SK-N-DZ (cell line): ENCODE measurements around the gene PPL.
"Not testable (repeated sequence)": the region's sequence is repeated elsewhere in the genome, so short reads cannot be mapped to it uniquely, and the experiment has no call there.

Experiments
- DNase-seq: peaks from one replicate; pipeline ENCODE4 v3.0.0-alpha.2; 2015; ENCODE audit warnings: low spot score

The PPL gene

GRCh38 chr16:4935241-4935855 is 1.6 kb downstream of the PPL start:
- no peak for DNase-seq

GRCh38 chr16:4934591-4934990 is 2.4 kb downstream of the PPL start:
- DNase-seq: no peak

GRCh38 chr16:4933871-4934395 is 3.0 kb downstream of the PPL start:
- DNase-seq: no peak

GRCh38 chr16:4933433-4933832 is 3.5 kb downstream of the PPL start:
- DNase-seq: no peak

- DNase-seq: no peak
Measured at GRCh38 chr16:4931381-4931780, 5.6 kb downstream of the PPL start.

GRCh38 chr16:4929619-4930018 is 7.3 kb downstream of the PPL start:
- not testable (repeated sequence) for DNase-seq

GRCh38 chr16:4928227-4928626 is 8.7 kb downstream of the PPL start:
- no peak for DNase-seq

- DNase-seq: no peak
Measured at GRCh38 chr16:4927661-4928060, 9.3 kb downstream of the PPL start.

GRCh38 chr16:4926928-4927327 is 10.0 kb downstream of the PPL start:
- no peak for DNase-seq

- no peak for DNase-seq
Measured at GRCh38 chr16:4925791-4926190, 11.2 kb downstream of the PPL start.

GRCh38 chr16:4925293-4925607 is 11.7 kb downstream of the PPL start:
- no peak for DNase-seq

- DNase-seq: no peak
Measured at GRCh38 chr16:4924593-4925292, 12.2 kb downstream of the PPL start.

GRCh38 chr16:4923853-4924252 is 13.1 kb downstream of the PPL start:
- DNase-seq: no peak

- DNase-seq: no peak
Measured at GRCh38 chr16:4922721-4923342, 14.1 kb downstream of the PPL start.

GRCh38 chr16:4920826-4921225 is 16.1 kb downstream of the PPL start:
- no peak for DNase-seq

GRCh38 chr16:4918781-4919251 is 18.1 kb downstream of the PPL start:
- DNase-seq: no peak

- DNase-seq: no peak
Measured at GRCh38 chr16:4917117-4917516, 19.8 kb downstream of the PPL start.

GRCh38 chr16:4915226-4915761 is 21.7 kb downstream of the PPL start:
- DNase-seq: no peak

GRCh38 chr16:4914528-4915225 is 22.3 kb downstream of the PPL start:
- DNase-seq: no peak

- DNase-seq: no peak
Measured at GRCh38 chr16:4913774-4914525, 23.0 kb downstream of the PPL start.

GRCh38 chr16:4913130-4913773 is 23.7 kb downstream of the PPL start:
- no peak for DNase-seq
